Liver (tissue), 9 donors: ENCODE results near the gene HOMER3. TPM values are rescaled to one million over a fixed set of nuclear protein-coding genes. Genes with fewer than 3 reads are reported as not detected.

Experiments used
- DNase-seq: peaks from one replicate; pipeline ENCODE4 v3.0.0-alpha.2; 2017; ENCODE audit warnings: low spot score
- H3K27ac ChIP-seq, 2 donors: one replicate each; pipeline ENCODE4 v1.7.0; 2013; ENCODE audit warnings: inconsistent platforms in 2 of 2, low read length in 2 of 2, control low read depth in 1 of 2, low read depth in 1 of 2, mild to moderate bottlenecking in 1 of 2
- H3K27me3 ChIP-seq, 4 donors: one replicate each; pipeline versions ENCODE4 v1.6.1 to v1.7.0; 2013; ENCODE audit warnings: low read length in 3 of 4, inconsistent platforms in 1 of 4, mild to moderate bottlenecking in 1 of 4, moderate library complexity in 1 of 4; ENCODE audit not compliant: control insufficient read depth in 4 of 4, insufficient read depth in 4 of 4
- H3K36me3 ChIP-seq, 4 donors: one replicate each; pipeline versions ENCODE4 v1.6.1 to v1.7.0; 2013; ENCODE audit warnings: low read length in 3 of 4, mild to moderate bottlenecking in 3 of 4, low read depth in 1 of 4, moderate library complexity in 1 of 4; ENCODE audit not compliant: control insufficient read depth in 4 of 4, insufficient read depth in 3 of 4
- H3K4me1 ChIP-seq, 4 donors: one replicate each; pipeline versions ENCODE4 v1.6.1 to v1.7.0; 2013; ENCODE audit warnings: low read length in 3 of 4, mild to moderate bottlenecking in 3 of 4, moderate library complexity in 1 of 4; ENCODE audit not compliant: control insufficient read depth in 4 of 4, insufficient read depth in 4 of 4
- H3K4me3 ChIP-seq, 3 donors: one replicate each; pipeline versions ENCODE4 v1.6.1 to v1.7.0; 2013; ENCODE audit warnings: low read length in 3 of 3, control low read depth in 1 of 3, low read depth in 1 of 3, mild to moderate bottlenecking in 1 of 3
- H3K9ac ChIP-seq, 2 donors: one replicate each; pipeline ENCODE4 v1.7.0; 2013; ENCODE audit warnings: low read length in 2 of 2, mild to moderate bottlenecking in 2 of 2, moderate library complexity in 2 of 2, control low read depth in 1 of 2, low read depth in 1 of 2
- H3K9me3 ChIP-seq, 4 donors: one replicate each; pipeline versions ENCODE4 v1.6.1 to v1.7.0; 2013; ENCODE audit warnings: low read length in 3 of 4; ENCODE audit not compliant: control insufficient read depth in 4 of 4
- ATF3 ChIP-seq: IDR thresholded peaks from 2 replicates; pipeline ENCODE4 v1.6.1; 2016; ENCODE audit warnings: antibody characterized with exemption
- CTCF ChIP-seq: fragments of 150-350 bp; IDR thresholded peaks from 2 replicates; pipeline ENCODE4 v1.5.1; 2017; ENCODE audit warnings: improper control_type of control experiment, low read depth, low read length; ENCODE audit not compliant: missing input control
- EGR1 ChIP-seq, 2 donors: IDR thresholded peaks; 2 replicates each; pipeline ENCODE4 v1.6.1; 2016 to 2018; ENCODE audit warnings: antibody characterized with exemption in 2 of 2, low read depth in 2 of 2
- FOXA2 ChIP-seq: IDR thresholded peaks from 2 replicates; pipeline ENCODE4 v1.6.1; 2016; ENCODE audit warnings: antibody characterized with exemption
- GABPA ChIP-seq, 2 donors: IDR thresholded peaks in 1 of 2; conservative IDR thresholded peaks in 1 of 2; 2 replicates each; pipeline ENCODE4 v1.6.1; 2016; ENCODE audit warnings: antibody characterized with exemption in 2 of 2, mild to moderate bottlenecking in 1 of 2, moderate library complexity in 1 of 2
- HNF4G ChIP-seq: IDR thresholded peaks from 2 replicates; pipeline ENCODE4 v1.6.1; 2016; ENCODE audit warnings: antibody characterized with exemption
- MAX ChIP-seq: IDR thresholded peaks from 2 replicates; pipeline ENCODE4 v1.6.1; 2016; ENCODE audit warnings: antibody characterized with exemption
- NR2F2 ChIP-seq: IDR thresholded peaks from 2 replicates; pipeline ENCODE4 v1.6.1; 2016; ENCODE audit warnings: antibody characterized with exemption
- REST ChIP-seq: IDR thresholded peaks from 2 replicates; pipeline ENCODE4 v1.6.1; 2016; ENCODE audit warnings: antibody characterized with exemption, mild to moderate bottlenecking
- SP1 ChIP-seq: IDR thresholded peaks from 2 replicates; pipeline ENCODE4 v1.6.1; 2018; ENCODE audit warnings: antibody characterized with exemption, mild to moderate bottlenecking
- TAF1 ChIP-seq: conservative IDR thresholded peaks from 2 replicates; pipeline ENCODE4 v1.6.1; 2016; ENCODE audit warnings: antibody characterized with exemption, mild to moderate bottlenecking
- ZBTB33 ChIP-seq: IDR thresholded peaks from 2 replicates; pipeline ENCODE4 v1.6.1; 2016; ENCODE audit warnings: antibody characterized with exemption
- WGBS: extraction: QIAGEN DNeasy Blood & Tissue Kit; methylation state at CpG from one replicate; pipeline ENCODE4 v1.1.7; 2013; 5-methylcytosine and 5-hydroxymethylcytosine counted together
- polyA plus RNA-seq, 2 donors: library from polyadenylated mRNA; stranded (reverse) in 1 of 2; unstranded in 1 of 2; fragments of 200-250 nt in 1 of 2; fragments of >200 nt in 1 of 2; fragmentation: Nextera tagmentation in 1 of 2; extraction: Ambion mirVana in 1 of 2; gene quantifications; one replicate each; pipeline versions ENCODE4 v1.2.1 to v1.2.3, GENCODE V29; 2013 to 2015
- total RNA-seq, 2 donors: library from RNA; depleted of rRNA; stranded (reverse); fragments of >200 nt; gene quantifications; one replicate each; pipeline ENCODE4 v1.2.3, GENCODE V29; 2014
- donor health status: healthy.
- donor health status: healthy.
- donor health status: healthy.
- donor health status: healthy.
- donor health status: healthy.

The HOMER3 gene
- total and polyA plus RNA-seq, 4 donors = 0.18 to 5.4 (median 3.5) TPM

- WGBS = 92% methylated on average over 26 of the region's 26 CpGs
- TF ChIP-seq TAF1 (no peak), EGR1 (IDR thresholded peaks at IDR 0.05; ENCODE audit: low read depth in 2 of 2) (no peak), ZBTB33 (no peak), CTCF (no peak)
- DNase-seq = no peak
- Histone ChIP-seq H3K9ac (no peak overlapping the region), H3K9me3 (no peaks in the 10 kb centered on the region), H3K27me3 (no peaks in the 10 kb centered on the region), H3K27ac (no peak overlapping the region), H3K36me3 (peaks cover 10 to 43% (median 16%) of the 10 kb centered on the region in 4 donors), H3K4me3 (no peak overlapping the region), H3K4me1 (peaks cover 0 to 3% (median under 1%) of the 10 kb centered on the region in 4 donors)
Measured at GRCh38 chr19:18928018-18928805, 12.8 kb downstream of the HOMER3 start.

GRCh38 chr19:18924684-18925213, 16.3 kb downstream of the HOMER3 start:
- 96% methylated on average over 15 of the region's 15 CpGs for WGBS
- TF ChIP-seq ZBTB33 (no peak), NR2F2 (no peak), REST (no peak), FOXA2 (no peak), SP1 (no peak), MAX (no peak), GABPA (IDR thresholded peaks at IDR 0.05 in 1 of 2, conservative IDR thresholded peaks at IDR 0.05 in 1 of 2) (no peak), ATF3 (no peak), HNF4G (no peak)
- H3K4me1 ChIP-seq = peaks cover 2 to 16% (median 9%) of the 10 kb centered on the region in 4 donors
- H3K36me3 ChIP-seq = peaks cover 16 to 58% (median 24%) of the 10 kb centered on the region in 4 donors
- no peak for DNase-seq
- no peaks in the 10 kb centered on the region for H3K9me3 ChIP-seq
- H3K27me3 ChIP-seq = no peaks in the 10 kb centered on the region
- no peak overlapping the region for H3K4me3 ChIP-seq
- H3K27ac ChIP-seq = no peak overlapping the region
- no peak overlapping the region for H3K9ac ChIP-seq
